Adrenal gland (tissue), 5 donors: ENCODE measurements around the gene DRD5.

Experiments used
- POLR2A ChIP-seq, 2 donors: fragments of 450-650 bp; IDR thresholded peaks; one replicate each; pipeline ENCODE4 v1.6.1; 2017; ENCODE audit warnings: antibody characterized with exemption in 2 of 2, mild to moderate bottlenecking in 2 of 2, moderate library complexity in 1 of 2
- TF ChIP-seq, protein P1 (sequence below), 6 experiments: fragments of 450-650 bp in 4 of 6; fragments of 200-600 bp in 2 of 6; sonication (generic) in 1 of 6; IDR thresholded peaks; 1 replicate in 5 of 6; 2 replicates in 1 of 6; pipeline versions ENCODE4 v1.5.1 to v1.8.0; 2016 to 2021; ENCODE audit warnings: antibody characterized with exemption in 6 of 6, mild to moderate bottlenecking in 2 of 6, moderate library complexity in 1 of 6
- donor health status: DM: no; HTN: no; CAD: no.

DNA sequence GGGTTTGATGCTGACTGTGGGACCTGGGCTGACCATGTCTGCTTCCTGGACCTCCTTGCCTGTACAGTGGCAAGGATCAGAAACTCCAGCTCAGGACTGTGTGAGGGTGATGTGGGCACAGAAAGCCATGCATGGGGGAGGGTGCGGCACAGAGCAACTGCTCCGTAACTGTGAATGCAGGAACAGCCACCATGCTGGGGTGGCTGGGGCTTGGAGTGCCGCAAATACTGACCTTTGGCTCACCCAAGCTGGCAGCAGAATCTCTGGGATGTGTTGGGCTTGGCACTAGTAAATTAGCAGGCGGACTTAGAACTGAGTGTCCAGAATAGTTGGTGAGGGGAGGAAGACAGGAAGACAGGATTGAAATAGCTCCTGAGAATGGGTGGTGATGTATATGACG is 52.0 kb downstream of the DRD5 start:
- TF ChIP-seq, protein P1, sequence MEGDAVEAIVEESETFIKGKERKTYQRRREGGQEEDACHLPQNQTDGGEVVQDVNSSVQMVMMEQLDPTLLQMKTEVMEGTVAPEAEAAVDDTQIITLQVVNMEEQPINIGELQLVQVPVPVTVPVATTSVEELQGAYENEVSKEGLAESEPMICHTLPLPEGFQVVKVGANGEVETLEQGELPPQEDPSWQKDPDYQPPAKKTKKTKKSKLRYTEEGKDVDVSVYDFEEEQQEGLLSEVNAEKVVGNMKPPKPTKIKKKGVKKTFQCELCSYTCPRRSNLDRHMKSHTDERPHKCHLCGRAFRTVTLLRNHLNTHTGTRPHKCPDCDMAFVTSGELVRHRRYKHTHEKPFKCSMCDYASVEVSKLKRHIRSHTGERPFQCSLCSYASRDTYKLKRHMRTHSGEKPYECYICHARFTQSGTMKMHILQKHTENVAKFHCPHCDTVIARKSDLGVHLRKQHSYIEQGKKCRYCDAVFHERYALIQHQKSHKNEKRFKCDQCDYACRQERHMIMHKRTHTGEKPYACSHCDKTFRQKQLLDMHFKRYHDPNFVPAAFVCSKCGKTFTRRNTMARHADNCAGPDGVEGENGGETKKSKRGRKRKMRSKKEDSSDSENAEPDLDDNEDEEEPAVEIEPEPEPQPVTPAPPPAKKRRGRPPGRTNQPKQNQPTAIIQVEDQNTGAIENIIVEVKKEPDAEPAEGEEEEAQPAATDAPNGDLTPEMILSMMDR (IDR thresholded peaks at IDR 0.05): no peak
- no peak for TF ChIP-seq POLR2A (IDR thresholded peaks at IDR 0.05)
